Ectodermal cell (in vitro differentiated cells): ENCODE results near the gene GPC4. TPM values are rescaled to one million over a fixed set of nuclear protein-coding genes. Genes with fewer than 3 reads are reported as not detected.
A peak's percentile ranks its signal among the peaks of the same experiment; 100 is the strongest.

Experiments
- H3K27ac ChIP-seq: 2 replicates; pipeline ENCODE4 v1.7.0; 2013; ENCODE audit warnings: mild to moderate bottlenecking, low read depth, low read length; ENCODE audit not compliant: insufficient read depth, poor library complexity, severe bottlenecking
- H3K27me3 ChIP-seq: 2 replicates; pipeline ENCODE4 v1.7.0; 2013; ENCODE audit warnings: mild to moderate bottlenecking, low read length; ENCODE audit not compliant: insufficient read depth, control insufficient read depth, poor library complexity, severe bottlenecking
- H3K36me3 ChIP-seq: one replicate; pipeline ENCODE4 v1.7.0; 2013; ENCODE audit warnings: low read length; ENCODE audit not compliant: control insufficient read depth, insufficient read depth
- H3K4me1 ChIP-seq: one replicate; pipeline ENCODE4 v1.7.0; 2013; ENCODE audit warnings: low read length; ENCODE audit not compliant: control insufficient read depth, insufficient read depth
- H3K4me3 ChIP-seq: 2 replicates; pipeline ENCODE4 v1.7.0; 2013; ENCODE audit warnings: low read depth, low read length, control low read depth; ENCODE audit not compliant: insufficient read depth
- H3K9me3 ChIP-seq: 2 replicates; pipeline ENCODE4 v1.7.0; 2013; ENCODE audit warnings: mild to moderate bottlenecking, low read length, moderate library complexity; ENCODE audit not compliant: control insufficient read depth
- WGBS, 2 experiments: methylation state at CpG; one replicate each; pipeline ENCODE4 v1.1.7; 2013; ENCODE audit warnings: missing lambda C conversion rate in 2 of 2; 5-methylcytosine and 5-hydroxymethylcytosine counted together
- polyA plus RNA-seq, 4 experiments: library from polyadenylated mRNA; stranded (reverse); fragments of 50-300 nt; gene quantifications; one replicate each; pipeline ENCODE4 v1.2.3, GENCODE V29; 2013

Gene GPC4
- 19.8 TPM for polyA plus RNA-seq (2013, experiment 1 of 4)
- polyA plus RNA-seq (2013, experiment 2 of 4) = 22.6 TPM
- polyA plus RNA-seq (2013, experiment 3 of 4) = 17.4 TPM
- 21.5 TPM for polyA plus RNA-seq (2013, experiment 4 of 4)

DNA sequence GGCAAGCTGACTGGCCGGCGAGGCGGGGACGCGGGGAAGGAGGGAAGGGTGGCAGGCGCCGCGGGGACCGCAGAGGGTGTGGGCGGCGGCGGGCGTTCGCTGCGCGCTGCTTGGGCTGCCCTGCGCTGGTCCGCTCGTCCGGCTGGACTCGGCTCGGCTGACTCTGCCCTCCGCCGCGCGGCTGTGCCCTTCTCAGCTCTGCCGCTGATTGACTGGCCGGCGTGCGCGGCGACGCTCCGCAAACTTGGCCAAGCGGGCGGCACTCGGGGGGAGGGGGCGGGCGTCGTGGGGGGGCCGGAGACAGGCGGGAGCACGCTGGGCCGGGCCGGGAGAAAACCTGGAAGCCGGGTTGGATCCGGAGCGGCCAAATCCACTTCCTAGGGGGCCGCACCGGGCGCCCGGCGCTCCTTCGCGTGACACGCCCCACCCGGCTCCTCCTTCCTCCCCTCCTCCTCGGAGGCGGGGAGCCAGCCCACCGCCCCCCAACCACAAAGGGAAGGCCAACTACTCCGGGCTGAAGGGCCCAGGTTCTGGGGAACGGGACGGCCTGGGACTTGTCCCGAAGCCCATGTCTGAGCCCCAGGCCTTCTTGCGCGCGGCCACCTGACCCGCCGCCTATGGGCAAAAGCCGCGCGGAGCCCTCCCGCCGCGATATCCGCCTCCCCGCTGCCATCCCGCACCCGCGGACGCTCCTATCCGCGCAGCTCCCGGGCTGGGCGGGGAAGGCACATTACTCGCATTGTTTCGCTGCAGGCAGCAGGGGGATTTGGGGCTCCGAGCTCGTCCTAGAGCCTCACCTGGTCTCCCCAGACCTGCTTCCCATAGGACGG, at the start of gene GPC4:
GPC4 (minus strand) TSS at position 214 of the 830 bp plus-strand sequence. CDS start 524 bp downstream, outside the sequence.
- WGBS, 2 experiments = 0% methylated on average over 90 of the region's 90 CpGs
- Histone ChIP-seq H3K27ac (no peak within 1 kb of the TSS), H3K9me3 (no peaks in the 10 kb centered on the region), H3K4me1 (peaks cover 3% of the 10 kb centered on the region), H3K4me3 (peak within 1 kb of the TSS; percentile 65), H3K27me3 (peaks cover 13% of the 10 kb centered on the region), H3K36me3 (no peaks in the 10 kb centered on the region)

DNA sequence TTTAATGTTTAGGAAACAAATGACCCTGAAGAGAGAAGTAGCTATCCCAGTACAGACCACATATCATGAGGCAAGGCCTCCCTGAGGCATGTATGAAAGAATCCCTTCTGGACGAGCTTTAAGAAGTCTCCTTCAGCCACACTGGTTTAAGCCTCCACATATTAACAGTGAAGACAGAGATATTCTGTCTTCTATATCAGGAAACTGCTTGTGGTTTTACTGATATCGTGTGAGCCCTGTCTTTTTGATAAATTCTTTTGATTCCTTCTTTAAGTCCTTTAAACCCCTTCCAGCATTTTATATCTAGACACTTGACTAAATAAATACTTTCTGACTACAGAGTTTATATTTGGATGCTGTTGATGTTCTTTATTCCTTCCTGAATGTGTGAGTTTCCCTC, 45.9 kb upstream of the GPC4 start:
- no peaks in the 10 kb centered on the region for H3K36me3 ChIP-seq
- H3K27ac ChIP-seq = no peak overlapping the region
- no peaks in the 10 kb centered on the region for H3K9me3 ChIP-seq
- no peaks in the 10 kb centered on the region for H3K4me1 ChIP-seq
- H3K4me3 ChIP-seq = no peak overlapping the region
- 91 to 100% methylated on average over 1 to 2 of the region's 2 CpGs for WGBS, 2 experiments
- H3K27me3 ChIP-seq = no peaks in the 10 kb centered on the region

DNA sequence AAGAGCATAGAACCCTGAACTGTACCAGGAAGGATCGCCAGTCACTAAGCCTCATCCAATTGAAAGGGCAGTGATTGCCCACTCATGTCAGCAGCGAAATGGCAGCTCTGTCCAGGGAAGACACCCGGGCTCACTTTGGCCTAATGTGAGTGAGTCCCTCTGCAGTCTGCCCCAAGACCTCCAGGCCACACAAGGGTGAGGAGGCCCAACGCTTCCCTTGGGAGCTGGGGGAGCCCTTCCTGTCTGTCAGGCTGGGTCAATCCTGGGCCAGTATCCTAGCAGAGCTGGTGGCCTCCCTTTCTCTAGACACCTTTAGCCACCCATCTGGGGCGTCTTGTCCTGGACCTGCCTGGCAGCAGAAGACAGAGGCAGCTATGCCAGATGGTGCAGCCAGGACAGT, 39.6 kb upstream of the GPC4 start:
- H3K36me3 ChIP-seq = no peaks in the 10 kb centered on the region
- no peaks in the 10 kb centered on the region for H3K9me3 ChIP-seq
- no peaks in the 10 kb centered on the region for H3K27me3 ChIP-seq
- H3K27ac ChIP-seq = no peak overlapping the region
- H3K4me1 ChIP-seq = no peaks in the 10 kb centered on the region
- no peak overlapping the region for H3K4me3 ChIP-seq
- WGBS, 2 experiments = 71 to 73% methylated on average over 5 of the region's 5 CpGs

DNA sequence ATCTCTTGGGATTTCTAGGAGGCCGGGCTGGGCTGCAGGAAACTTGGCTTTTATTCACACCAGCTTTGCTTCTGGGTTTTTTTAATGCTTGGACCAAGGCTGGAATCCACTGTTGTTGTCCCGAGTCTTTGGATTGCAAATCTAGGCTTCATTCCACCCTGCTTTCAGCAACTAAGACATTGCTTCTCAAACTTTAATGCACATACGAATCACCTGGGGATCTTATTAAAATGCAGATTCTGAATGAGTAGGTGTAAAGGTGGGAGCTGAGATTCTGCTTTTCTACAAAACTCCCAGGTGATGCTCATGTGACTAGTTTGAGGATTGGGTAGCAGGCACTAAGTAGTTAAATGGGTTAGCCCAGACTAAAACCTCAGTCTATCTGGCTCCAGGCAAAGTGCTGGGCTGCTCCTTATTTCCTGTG, 39.2 kb upstream of the GPC4 start:
- Histone ChIP-seq H3K9me3 (no peaks in the 10 kb centered on the region), H3K36me3 (no peaks in the 10 kb centered on the region), H3K4me3 (no peak overlapping the region), H3K4me1 (no peaks in the 10 kb centered on the region), H3K27me3 (no peaks in the 10 kb centered on the region), H3K27ac (no peak overlapping the region)
- WGBS, 2 experiments = 53% methylated on average over 2 of the region's 3 CpGs

DNA sequence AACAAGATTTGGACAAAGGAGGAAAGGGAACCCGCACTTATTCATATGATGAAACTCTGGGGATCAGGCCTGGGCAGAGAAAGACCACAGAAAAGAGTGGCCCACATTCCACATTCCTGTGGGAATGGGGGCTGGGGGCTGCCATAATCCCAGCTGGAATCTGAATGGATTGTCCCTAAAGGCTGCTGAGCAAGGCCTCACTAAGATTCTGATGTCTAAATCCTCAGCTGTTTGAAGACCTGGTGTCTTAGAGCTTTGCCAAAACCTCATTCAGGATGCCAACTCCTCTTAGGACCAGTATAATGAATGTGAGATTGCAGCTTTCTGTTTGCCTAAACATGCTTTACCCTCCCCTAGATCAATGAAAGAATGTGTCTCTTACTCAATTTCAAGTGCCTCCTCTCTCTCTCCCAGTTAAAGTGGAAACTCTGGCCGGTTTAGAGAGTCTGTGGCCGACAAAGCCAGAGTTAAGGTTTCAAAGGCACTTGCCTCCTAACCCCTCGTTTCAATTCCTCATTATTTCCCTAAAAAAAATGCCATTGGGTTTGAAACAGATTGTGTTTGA, 33.3 kb upstream of the GPC4 start:
- H3K4me1 ChIP-seq = peaks cover 3% of the 10 kb centered on the region
- H3K9me3 ChIP-seq = no peaks in the 10 kb centered on the region
- H3K27ac ChIP-seq = no peak overlapping the region
- H3K4me3 ChIP-seq = no peak overlapping the region
- H3K27me3 ChIP-seq = no peaks in the 10 kb centered on the region
- WGBS, 2 experiments = 71 to 80% methylated on average over 1 to 4 of the region's 4 CpGs
- no peaks in the 10 kb centered on the region for H3K36me3 ChIP-seq

DNA sequence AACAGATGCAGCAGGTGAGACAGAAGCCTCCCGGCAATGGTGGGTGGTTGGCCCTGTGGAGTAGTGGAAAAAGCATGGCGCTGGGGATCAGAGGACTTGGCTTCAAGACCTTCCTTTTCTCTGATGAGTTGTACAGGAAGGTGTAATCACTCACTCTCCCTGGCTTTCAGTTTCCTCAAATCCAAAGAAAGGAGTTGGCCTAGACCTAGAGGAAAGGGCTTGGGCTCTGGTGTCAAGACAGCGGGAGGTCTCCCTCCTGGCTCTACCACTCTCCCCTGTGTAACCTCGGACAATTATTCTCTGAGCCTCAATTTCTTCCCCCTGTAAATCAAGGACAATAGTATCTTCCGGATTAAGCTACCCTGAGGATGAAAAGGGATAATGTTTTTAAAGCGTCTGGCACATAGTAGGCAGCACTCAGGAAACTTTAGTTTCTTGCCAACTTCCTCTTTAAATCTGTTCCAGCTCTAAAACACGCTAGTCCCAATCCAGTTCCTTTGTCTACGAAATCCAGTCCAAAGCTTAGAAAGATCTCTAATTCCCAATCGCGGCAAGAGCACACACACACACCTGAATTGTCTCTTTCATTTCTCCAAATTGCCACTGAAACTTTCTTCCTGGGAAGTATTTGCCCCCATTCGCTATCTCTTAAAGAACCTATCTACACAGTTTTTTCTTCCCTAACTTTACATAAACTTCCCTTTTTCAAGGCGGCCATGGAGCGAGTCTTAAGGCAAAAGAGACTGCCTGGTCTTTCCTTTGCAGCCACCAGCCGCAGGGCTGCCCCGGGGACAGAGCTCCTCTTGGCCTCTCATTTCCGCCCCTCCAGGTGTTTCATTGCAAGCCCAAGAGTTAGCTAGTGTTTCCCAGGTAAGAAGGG, 29.9 kb upstream of the GPC4 start:
- Histone ChIP-seq H3K27me3 (no peaks in the 10 kb centered on the region), H3K4me3 (peak overlapping the region; percentile 27), H3K36me3 (no peaks in the 10 kb centered on the region), H3K27ac (no peak overlapping the region), H3K9me3 (no peaks in the 10 kb centered on the region), H3K4me1 (peaks cover 3% of the 10 kb centered on the region)
- WGBS, 2 experiments = 11 to 15% methylated on average over 14 to 16 of the region's 16 CpGs

DNA sequence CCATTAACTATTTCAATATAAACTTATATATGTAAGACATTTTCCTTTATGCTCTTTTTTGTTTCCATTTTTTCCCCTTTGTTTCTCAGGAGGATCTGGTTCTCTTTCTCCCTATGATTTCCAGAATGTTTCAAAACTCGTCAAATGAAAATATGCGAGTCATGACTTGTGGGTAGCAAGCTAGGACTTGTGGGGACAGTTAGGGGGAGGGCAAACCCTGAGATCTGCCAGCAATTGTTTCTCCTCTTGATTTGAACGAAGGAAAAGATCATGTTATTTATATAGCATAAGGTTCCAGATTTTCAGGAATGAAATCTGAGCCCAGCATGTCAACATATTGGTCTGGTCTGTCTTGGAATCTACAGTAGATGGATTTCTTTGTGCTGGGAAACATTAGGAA, 28.9 kb upstream of the GPC4 start:
- 88 to 94% methylated on average over 3 of the region's 3 CpGs for WGBS, 2 experiments
- Histone ChIP-seq H3K36me3 (no peaks in the 10 kb centered on the region), H3K4me1 (peaks cover 3% of the 10 kb centered on the region), H3K27me3 (no peaks in the 10 kb centered on the region), H3K9me3 (no peaks in the 10 kb centered on the region), H3K27ac (no peak overlapping the region), H3K4me3 (no peak overlapping the region)

DNA sequence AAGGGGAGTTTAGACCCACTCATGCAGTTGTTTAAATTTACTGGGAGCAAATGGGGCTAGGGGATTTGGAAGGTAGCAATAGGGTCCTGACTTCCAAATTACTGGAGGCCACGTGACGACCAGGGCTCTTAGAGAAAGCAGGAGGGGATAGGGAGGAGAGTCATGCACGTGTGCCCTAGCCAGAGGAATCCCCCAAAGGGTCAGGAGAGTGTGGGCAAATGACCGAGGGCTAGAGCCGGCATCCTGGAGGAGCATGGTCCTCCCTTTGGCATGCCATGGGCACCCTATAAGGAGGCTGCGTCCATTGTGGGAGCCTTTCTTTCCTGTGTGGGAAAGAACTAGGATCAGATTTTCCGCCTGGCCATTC, 25.5 kb upstream of the GPC4 start:
- H3K36me3 ChIP-seq = no peaks in the 10 kb centered on the region
- no peaks in the 10 kb centered on the region for H3K4me1 ChIP-seq
- H3K27ac ChIP-seq = peak overlapping the region; percentile 55
- no peaks in the 10 kb centered on the region for H3K9me3 ChIP-seq
- H3K4me3 ChIP-seq = no peak overlapping the region
- H3K27me3 ChIP-seq = no peaks in the 10 kb centered on the region
- 5 to 9% methylated on average over 7 of the region's 7 CpGs for WGBS, 2 experiments

DNA sequence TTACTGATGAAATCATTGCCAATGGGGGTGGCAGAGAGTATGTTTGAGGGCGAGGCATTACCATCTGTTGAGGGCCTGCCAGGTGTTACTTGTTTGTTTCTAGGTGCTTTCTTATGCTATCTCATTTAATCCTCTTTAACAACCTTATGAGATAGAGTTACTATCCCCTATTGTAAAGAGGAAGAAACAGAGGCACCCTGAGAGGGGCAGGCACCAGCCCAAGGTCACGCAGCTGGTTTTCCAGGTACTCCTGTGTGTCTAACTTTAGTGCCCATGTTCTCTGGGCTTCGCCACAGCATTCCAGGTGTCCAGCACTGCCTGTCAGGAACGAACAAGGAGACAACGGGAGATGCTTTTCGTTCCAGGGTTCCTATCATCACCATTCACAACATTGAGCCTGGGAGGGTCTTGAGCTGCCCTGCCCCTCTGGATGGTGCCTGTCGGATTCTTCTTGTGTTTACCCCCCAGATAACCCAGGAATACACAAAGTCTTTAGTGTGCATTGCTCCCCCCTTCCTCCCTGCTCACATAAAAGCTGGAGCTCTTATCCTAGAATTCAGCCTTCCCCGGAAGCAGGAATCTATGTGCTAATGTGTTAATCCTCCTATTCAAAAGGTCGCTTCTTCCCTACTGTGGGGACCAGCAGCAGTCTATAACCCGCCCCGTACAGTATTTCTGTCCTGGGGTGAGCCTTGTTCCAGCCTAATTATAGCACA, 24.9 kb upstream of the GPC4 start:
- no peaks in the 10 kb centered on the region for H3K9me3 ChIP-seq

More for the DNA sequence above, 24.9 kb upstream of the GPC4 start:
- no peak overlapping the region for H3K4me3 ChIP-seq
- H3K27ac ChIP-seq = peak overlapping the region; percentile 55
- H3K36me3 ChIP-seq = no peaks in the 10 kb centered on the region
- 9% methylated on average over 11 of the region's 11 CpGs for WGBS, 2 experiments
- no peaks in the 10 kb centered on the region for H3K27me3 ChIP-seq
- no peaks in the 10 kb centered on the region for H3K4me1 ChIP-seq
